GM12875 (cell line): ENCODE measurements around the gene PACSIN3.

Experiments used
- H3K4me3 ChIP-seq: one replicate; pipeline ENCODE4 v1.5.1; 2011; ENCODE audit warnings: low read depth, low read length, control low read depth
- TF ChIP-seq, protein P1 (sequence below): IDR thresholded peaks from 2 replicates; pipeline ENCODE4 v1.5.1; 2011; ENCODE audit warnings: low read depth, mild to moderate bottlenecking, control low read depth, inconsistent platforms, low read length, moderate library complexity, borderline replicate concordance; ENCODE audit not compliant: insufficient read depth

The PACSIN3 gene

DNA sequence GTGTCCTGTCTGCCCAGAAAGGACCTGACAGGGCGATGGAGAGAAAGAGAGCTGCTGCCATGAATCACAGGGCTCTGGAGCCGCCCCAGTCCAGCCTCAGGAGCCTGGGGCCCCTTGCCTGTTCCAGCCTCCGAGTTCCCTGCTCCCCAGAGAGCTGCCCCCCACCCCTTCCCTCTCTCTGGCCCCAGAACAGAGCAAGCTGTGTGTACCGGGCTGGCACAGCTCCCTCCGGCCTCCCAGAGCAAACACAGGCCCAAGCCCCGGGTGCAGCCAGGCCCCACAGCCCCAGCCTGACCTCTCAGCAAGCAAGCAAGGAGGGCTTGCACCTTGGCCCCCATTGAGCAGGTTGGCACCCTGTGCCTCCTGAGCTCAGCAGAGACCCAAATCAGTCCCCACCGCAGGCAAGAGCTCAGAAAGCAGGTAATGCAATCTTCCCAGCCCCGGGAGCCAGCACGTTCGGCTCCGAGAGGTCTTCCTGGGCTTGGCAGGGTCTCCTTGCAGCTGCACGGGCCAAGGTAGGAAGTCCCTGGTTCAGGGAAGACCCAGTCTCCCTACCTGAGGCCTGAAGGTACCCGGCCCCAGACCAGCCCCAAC is 1.4 kb downstream of the PACSIN3 start:
- TF ChIP-seq, protein P1, sequence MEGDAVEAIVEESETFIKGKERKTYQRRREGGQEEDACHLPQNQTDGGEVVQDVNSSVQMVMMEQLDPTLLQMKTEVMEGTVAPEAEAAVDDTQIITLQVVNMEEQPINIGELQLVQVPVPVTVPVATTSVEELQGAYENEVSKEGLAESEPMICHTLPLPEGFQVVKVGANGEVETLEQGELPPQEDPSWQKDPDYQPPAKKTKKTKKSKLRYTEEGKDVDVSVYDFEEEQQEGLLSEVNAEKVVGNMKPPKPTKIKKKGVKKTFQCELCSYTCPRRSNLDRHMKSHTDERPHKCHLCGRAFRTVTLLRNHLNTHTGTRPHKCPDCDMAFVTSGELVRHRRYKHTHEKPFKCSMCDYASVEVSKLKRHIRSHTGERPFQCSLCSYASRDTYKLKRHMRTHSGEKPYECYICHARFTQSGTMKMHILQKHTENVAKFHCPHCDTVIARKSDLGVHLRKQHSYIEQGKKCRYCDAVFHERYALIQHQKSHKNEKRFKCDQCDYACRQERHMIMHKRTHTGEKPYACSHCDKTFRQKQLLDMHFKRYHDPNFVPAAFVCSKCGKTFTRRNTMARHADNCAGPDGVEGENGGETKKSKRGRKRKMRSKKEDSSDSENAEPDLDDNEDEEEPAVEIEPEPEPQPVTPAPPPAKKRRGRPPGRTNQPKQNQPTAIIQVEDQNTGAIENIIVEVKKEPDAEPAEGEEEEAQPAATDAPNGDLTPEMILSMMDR: no peak
- no peak overlapping the region for H3K4me3 ChIP-seq

DNA sequence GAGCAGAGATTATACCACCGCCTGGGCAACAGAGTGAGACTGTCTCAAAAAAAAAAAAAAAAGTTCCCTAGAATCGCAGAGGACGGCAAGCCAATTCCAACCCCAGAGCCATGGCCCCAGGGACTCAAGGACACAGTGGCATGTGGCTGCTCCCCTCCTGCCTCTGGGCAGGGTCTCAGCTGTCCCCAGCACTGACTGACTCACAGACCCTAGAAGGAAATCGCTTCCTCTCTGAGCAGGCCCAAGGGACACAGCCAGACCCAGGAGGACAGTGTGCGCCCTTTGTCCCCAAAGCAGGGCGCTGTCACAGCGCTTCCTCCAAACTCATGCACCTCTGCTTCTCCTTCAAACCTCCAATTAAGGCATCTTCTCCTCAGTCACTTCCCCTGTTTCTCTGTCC is 2.3 kb downstream of the PACSIN3 start:
- TF ChIP-seq, protein P1: no peak
- no peak overlapping the region for H3K4me3 ChIP-seq

DNA sequence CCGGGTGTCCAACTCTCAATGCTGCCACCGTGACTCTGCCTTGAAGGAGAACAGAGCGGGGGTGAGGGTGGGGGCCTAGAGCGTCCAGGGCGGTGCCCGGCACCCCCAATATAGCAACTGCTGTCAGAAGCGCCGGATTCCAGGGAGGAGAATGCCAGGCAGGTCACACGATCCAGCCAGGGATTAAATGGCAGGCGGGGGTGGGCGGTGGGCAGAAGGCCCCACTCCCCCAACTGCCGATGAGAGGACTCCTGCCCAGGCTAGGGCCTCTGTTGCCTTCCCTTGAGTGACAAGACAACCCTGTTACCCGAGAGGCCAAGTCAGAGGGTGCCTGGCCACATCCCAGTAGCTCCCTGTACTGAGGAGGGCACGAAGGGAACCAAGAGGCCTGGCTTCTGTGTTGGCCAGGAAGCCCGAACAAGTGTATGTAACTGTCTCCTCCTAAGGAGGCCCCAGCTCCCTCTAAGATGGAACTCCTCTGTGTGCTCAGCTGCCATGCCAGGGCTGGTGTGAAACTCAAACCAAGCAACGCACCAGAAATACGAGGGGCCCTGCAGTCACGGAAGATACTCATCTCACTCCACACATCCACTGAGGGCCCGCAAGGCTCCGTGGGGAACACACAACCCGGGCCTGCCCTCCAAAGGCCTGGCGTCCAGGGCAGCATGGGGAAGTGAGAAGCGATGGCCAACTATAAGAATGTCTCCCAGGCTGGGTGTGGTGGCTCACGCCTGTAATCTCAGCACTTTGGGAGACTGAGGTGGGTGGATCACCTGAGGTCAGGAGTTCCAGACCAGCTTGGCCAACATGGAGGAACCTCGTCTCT is 3.0 kb downstream of the PACSIN3 start:
- TF ChIP-seq, protein P1: no peak
- H3K4me3 ChIP-seq: no peak overlapping the region

DNA sequence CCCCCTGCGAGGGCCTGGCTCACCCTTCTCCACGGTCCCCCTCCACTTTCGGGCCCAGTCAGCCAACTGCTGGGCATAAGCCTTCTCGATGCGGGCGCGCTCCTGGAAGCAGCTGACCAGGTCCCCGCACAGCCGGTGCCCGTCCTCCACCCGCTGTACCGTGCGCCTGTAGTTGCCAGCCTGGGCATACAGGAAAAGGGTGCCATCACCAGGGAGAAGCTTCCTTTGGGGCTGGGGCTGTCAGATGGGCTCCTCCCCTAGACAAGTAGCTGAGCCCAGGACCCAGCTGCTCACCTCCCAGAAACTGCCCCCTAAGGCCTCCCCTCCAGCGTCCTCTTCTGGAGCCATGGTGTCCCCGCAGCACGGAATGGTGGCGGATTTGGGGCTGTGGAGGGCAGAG is 3.9 kb downstream of the PACSIN3 start:
- TF ChIP-seq, protein P1: no peak
- no peak overlapping the region for H3K4me3 ChIP-seq

DNA sequence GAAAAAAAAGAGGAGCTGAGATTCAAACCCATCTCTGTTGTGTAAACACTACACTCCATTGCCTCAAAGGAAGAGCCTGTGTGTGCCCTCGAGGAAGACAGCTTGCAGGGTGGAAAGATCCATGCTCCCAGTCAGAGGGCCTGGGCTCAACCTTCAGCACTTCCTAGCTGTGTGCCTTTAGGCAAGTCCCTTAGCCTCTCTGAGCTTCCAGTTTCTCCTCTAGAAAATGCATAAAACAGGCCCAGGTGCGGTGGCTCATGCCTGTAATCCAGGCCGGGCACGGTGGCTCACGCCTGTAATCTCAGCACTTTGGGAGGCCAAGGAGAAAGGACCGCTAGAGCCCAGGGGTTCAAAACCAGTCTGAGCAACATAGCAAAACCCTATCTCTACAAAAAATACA is 5.0 kb downstream of the PACSIN3 start:
- no peak overlapping the region for H3K4me3 ChIP-seq
- TF ChIP-seq, protein P1: no peak

DNA sequence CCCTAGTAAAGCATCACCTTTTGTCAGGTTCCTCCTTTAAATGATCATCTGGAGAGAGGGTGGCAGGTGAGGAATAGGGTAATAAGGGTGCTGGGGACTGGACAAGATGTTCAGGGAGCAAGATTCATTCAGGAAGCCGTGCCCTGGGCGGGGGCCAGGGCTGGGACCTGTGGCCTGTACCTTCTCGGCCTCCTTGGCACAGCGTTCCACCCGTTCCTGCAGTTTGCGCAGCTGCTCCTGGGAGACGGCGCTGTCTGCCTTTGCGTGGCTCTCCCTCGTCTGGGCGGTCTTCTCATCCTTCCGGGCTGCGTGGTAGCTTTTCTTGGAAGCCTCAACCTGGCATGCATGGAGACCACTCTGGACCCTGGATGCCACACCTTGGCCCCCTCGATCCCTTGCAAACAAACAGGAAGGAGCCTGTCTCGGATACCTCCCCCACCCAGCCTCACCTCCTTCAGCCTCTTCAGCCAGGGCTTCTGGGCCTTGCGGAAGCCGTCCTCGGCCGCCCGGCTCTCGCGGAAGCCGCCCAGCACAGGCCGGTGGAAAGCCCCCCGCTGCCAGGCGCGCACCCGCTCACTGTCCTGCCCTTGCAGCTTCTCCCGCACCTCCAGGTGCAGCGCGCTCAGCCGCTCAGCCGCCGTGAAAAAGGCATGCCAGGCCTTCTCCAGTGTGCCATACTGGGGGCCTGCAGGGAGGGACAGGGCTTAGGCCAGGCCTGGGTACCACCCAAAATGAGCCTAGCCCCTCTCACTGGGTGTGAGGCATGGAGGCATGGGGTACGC is 6.0 kb downstream of the PACSIN3 start:
- H3K4me3 ChIP-seq: no peak overlapping the region
- TF ChIP-seq, protein P1: no peak
